HG02571 (cell line): ENCODE results near the gene SLC27A1.
"Not testable (repeated sequence)": the region's sequence is repeated elsewhere in the genome, so short reads cannot be mapped to it uniquely, and the experiment has no call there.

Experiments
- ATAC-seq: cut with Tn5 transposase; IDR thresholded peaks from one replicate; pipeline ENCODE4 v1.9.1; 2021; ENCODE audit warnings: mild to moderate bottlenecking, moderate library complexity; ENCODE audit not compliant: unreplicated experiment

Gene SLC27A1

GRCh38 chr19:17486545-17487240, 16.4 kb downstream of the SLC27A1 start:
- no peak for ATAC-seq

- ATAC-seq = no peak
These were observed 17.2 kb downstream of the SLC27A1 start for GRCh38 chr19:17487284-17488121.

GRCh38 chr19:17488593-17489391, 18.5 kb downstream of the SLC27A1 start:
- ATAC-seq = no peak

- no peak for ATAC-seq
These were observed 19.2 kb downstream of the SLC27A1 start for GRCh38 chr19:17489392-17490030.

DNA sequence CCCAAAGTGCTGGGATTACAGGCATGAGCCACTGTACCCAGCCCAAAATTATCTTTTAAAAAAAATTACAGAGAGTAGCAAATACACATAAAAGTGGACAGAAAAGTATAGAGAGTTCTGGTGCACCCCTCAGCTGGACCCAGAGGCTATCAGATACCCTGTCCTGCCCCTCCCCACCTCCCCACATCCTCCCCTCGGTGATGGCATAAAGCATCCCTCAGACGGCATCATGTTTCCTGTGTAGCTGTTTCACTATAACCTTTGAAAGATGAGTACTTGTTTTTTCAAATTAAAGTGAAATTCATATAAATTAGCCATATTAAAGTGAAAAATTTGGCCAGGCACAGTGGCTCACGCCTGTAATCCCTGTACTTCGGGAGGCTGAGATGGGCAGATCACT, 20.1 kb downstream of the SLC27A1 start:
- no peak for ATAC-seq

GRCh38 chr19:17491287-17491686, 21.0 kb downstream of the SLC27A1 start:
- ATAC-seq = no peak

- no peak for ATAC-seq
These were observed 25.4 kb downstream of the SLC27A1 start for GRCh38 chr19:17495639-17496296.

DNA sequence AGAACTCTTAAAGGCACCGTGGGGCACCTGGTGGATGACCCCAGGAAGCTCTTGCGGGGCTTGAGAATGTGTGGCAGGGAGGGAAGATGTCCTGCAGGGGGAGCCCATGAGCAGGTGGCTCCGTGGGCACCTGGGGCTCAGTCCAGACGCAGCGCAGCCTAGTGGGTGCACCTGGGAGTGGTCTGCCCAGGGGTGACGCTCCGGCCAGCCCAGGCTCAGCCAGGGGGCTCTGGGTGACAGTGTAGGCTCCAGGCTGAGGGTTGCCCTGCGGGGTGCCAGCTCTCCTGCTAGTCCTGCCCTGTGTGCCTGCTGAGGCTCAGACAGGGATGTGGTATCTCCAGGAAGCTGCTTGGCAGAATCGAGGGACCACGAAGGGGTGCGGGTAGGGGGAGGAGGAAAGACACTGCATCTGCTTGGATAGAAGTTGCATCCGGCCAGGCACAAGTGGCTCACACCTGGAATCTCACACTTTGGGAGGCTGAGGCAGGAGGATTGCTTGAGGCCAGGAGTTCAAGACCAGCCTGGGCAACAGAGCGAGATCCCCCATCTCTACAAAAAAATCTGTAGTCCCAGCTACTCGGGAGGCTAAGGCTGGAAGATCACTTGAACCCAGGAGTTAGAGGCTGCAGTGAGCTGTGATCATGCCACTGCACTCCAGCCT, 26.1 kb downstream of the SLC27A1 start:
- no peak for ATAC-seq

- no peak for ATAC-seq
These were observed 26.9 kb downstream of the SLC27A1 start for GRCh38 chr19:17497149-17497798.

DNA sequence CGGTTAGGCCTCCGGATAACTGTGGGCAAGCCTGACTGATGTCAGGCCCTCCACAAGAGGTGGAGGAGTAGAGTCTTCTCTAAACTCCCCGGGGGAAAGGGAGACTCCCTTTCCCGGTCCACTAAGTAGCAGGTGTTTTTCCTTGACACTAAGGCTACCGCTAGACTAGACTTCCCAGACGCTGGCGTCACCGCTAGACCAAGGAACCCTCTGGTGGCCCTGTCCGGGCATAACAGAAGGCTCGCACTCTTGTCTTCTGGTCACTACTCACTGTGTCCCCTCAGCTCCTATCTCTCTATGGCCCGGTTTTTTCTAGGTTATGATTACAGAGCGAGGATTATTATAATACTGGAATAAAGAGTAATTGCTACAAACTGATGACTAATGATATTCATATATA, 28.7 kb downstream of the SLC27A1 start:
- not testable (repeated sequence) for ATAC-seq

DNA sequence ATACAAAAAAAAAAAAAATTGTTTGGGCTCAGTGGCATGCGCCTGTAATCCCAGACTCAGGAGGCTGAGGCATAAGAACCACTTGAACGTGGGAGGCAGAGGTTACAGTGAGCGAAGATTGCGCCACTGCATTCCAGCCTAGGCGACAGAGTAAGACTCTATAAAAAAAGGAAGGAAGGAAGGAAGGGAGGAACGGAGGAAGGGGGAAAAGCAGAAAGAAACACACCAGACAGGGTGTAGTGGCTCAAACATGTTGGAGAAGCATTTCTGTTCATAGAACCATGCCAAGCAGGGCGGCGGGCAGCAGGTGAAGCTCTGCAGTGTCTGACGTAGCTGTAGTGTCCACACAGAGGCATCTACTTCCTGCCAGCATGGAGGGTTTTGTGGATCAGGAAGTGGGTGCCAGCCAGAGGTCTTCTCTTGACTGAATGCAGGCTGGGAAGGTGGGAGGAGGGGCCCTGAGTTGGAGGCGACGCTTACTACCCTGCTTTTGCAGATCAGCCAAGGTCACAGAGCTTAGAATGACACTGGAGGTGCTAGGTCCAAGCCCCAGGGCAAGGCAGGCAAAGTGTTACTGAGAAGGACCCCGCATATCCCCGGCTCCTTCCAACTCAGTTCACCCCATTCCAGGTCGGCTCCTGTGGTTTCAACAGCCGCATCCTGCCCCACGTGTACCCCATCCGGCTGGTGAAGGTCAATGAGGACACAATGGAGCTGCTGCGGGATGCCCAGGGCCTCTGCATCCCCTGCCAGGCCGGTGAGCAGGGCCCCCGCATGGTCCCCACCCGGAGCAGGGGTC, 29.5 kb downstream of the SLC27A1 start:
- ATAC-seq = no peak

DNA sequence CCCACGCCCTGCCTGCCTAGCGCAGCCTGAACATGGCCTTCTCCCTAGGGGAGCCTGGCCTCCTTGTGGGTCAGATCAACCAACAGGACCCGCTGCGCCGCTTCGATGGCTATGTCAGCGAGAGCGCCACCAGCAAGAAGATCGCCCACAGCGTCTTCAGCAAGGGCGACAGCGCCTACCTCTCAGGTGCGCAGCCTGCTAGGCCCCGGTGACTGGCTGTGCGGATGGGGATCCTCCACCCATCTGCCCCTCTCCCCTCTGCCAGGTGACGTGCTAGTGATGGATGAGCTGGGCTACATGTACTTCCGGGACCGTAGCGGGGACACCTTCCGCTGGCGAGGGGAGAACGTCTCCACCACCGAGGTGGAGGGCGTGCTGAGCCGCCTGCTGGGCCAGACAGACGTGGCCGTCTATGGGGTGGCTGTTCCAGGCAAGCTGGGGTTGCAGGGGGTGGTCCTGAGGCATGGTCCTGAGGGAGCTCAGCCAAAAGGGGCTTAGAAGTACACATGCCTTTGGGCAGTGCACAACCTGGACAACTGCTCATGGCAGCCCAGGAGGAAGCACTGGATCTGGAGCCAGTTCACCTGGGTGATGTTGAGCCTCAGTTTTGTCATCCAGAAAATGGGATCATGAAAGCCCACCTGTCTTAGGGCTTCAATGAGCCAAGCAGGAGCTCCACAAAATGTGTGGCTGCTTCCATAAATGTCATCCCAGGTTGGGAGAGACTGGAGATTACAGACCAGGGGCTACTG, 30.3 kb downstream of the SLC27A1 start:
- ATAC-seq = no peak

DNA sequence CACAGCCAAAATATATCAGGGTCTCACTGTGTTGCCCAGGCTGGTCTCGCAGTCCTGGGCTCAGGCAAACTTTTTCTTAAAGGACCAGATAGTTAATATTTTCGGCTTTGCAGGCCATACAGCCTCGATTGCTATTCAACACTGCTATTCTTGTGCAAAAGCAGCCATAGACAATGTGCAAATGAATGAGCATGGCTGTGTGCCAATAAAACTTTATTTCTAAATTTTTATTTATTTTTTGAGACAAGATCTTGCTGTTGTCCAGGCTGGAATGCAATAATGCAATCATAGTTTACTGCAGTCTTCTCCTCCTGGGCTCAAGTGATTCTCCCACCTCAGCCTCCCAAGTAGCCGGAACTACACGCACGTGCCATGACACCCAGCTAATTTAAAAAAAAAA, 32.9 kb downstream of the SLC27A1 start:
- no peak for ATAC-seq

GRCh38 chr19:17504030-17504429, 33.7 kb downstream of the SLC27A1 start:
- ATAC-seq = no peak

- no peak for ATAC-seq
These were observed 34.1 kb downstream of the SLC27A1 start for GRCh38 chr19:17504456-17504855.

DNA sequence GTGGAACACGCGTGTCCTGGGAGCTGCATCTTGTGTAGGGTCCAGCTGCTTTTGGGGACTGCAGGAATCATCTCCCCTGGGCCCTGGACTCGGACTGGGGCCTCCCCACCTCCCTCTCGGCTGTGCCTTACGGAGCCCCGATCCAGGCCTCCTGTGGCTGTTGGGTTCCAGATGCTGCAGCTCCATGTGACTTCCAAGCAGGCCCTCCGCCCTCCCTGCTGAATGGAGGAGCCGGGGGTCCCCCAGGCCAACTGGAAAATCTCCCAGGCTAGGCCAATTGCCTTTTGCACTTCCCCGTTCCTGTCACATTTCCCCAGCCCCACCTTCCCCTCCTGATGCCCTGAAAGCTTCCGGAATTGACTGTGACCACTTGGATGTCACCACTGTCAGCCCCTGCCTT, 34.9 kb downstream of the SLC27A1 start:
- no peak for ATAC-seq

GRCh38 chr19:17506745-17507144, 36.4 kb downstream of the SLC27A1 start:
- no peak for ATAC-seq

DNA sequence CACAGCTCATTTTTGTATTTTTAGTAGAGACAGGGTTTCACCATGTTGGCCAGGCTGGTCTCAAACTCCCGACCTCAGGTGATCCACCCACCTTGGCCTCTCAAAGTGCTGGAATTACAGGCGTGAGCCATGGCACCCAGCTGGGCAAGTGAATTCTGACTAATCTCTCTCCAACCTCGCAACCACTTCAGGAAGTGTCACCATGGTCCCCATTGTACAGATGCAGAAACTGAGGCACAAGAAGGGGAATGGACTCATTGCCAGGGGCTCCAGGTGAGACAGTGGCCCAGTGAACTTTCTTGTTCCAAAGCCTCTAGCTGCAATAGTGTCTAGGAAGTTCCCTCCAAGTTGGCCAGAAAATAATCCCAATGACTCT, 38.2 kb downstream of the SLC27A1 start:
- not testable (repeated sequence) for ATAC-seq
